Activated naive CD8-positive, alpha-beta T cell treated with anti-CD3 and anti-CD28 coated beads, Interleukin-2, amount 50 U/mL, for 16 hours (primary cell): ENCODE results near the gene MVK.

Source experiments
- DNase-seq: peaks from one replicate; pipeline ENCODE4 v3.0.0-alpha.2; 2020; ENCODE audit warnings: low read depth, low spot score

Gene MVK

GRCh38 chr12:109566424-109566823, 7.2 kb upstream of the MVK start:
- DNase-seq, result no peak

GRCh38 chr12:109567296-109567695, 6.3 kb upstream of the MVK start:
- no peak for DNase-seq

GRCh38 chr12:109567967-109568366, 5.6 kb upstream of the MVK start:
- DNase-seq, result no peak

GRCh38 chr12:109568486-109568885, 5.1 kb upstream of the MVK start:
- DNase-seq, result no peak

GRCh38 chr12:109571773-109572505, 1.7 kb upstream of the MVK start:
- DNase-seq, result no peak

- DNase-seq, result no peak
Measured at GRCh38 chr12:109572506-109572845, 1.1 kb upstream of the MVK start.

- DNase-seq, result no peak
Measured at GRCh38 chr12:109573914-109574244, 285 bp downstream of the MVK start.

- DNase-seq, result no peak
Measured at GRCh38 chr12:109575683-109576082, 2.1 kb downstream of the MVK start.

- no peak for DNase-seq
Measured at GRCh38 chr12:109577311-109577710, 3.7 kb downstream of the MVK start.

- no peak for DNase-seq
Measured at GRCh38 chr12:109578330-109578927, 4.8 kb downstream of the MVK start.

- no peak for DNase-seq
Measured at GRCh38 chr12:109579639-109580038, 6.0 kb downstream of the MVK start.

GRCh38 chr12:109580272-109580671, 6.7 kb downstream of the MVK start:
- no peak for DNase-seq

GRCh38 chr12:109580684-109581333, 7.2 kb downstream of the MVK start:
- DNase-seq, result no peak

GRCh38 chr12:109581334-109581691, 7.7 kb downstream of the MVK start:
- no peak for DNase-seq

- DNase-seq, result no peak
Measured at GRCh38 chr12:109581856-109582255, 8.3 kb downstream of the MVK start.

- no peak for DNase-seq
Measured at GRCh38 chr12:109582636-109583035, 9.0 kb downstream of the MVK start.

GRCh38 chr12:109583733-109584132, 10.1 kb downstream of the MVK start:
- DNase-seq, result no peak

- no peak for DNase-seq
Measured at GRCh38 chr12:109586385-109587296, 13.0 kb downstream of the MVK start.

- DNase-seq, result no peak
Measured at GRCh38 chr12:109587921-109588320, 14.3 kb downstream of the MVK start.

GRCh38 chr12:109588461-109589239, 15.1 kb downstream of the MVK start:
- no peak for DNase-seq

- no peak for DNase-seq
Measured at GRCh38 chr12:109589240-109589590, 15.6 kb downstream of the MVK start.
